CD4-positive, alpha-beta T cell treated with Interferon gamma for 1 hour (primary cell): Measurements from ENCODE around the gene KRTAP1-4.
"Not testable (repeated sequence)": the region's sequence is repeated elsewhere in the genome, so short reads cannot be mapped to it uniquely, and the experiment has no call there.

Experiments
- DNase-seq: peaks from one replicate; pipeline ENCODE4 v3.0.0-alpha.2; 2020

The KRTAP1-4 gene

DNA sequence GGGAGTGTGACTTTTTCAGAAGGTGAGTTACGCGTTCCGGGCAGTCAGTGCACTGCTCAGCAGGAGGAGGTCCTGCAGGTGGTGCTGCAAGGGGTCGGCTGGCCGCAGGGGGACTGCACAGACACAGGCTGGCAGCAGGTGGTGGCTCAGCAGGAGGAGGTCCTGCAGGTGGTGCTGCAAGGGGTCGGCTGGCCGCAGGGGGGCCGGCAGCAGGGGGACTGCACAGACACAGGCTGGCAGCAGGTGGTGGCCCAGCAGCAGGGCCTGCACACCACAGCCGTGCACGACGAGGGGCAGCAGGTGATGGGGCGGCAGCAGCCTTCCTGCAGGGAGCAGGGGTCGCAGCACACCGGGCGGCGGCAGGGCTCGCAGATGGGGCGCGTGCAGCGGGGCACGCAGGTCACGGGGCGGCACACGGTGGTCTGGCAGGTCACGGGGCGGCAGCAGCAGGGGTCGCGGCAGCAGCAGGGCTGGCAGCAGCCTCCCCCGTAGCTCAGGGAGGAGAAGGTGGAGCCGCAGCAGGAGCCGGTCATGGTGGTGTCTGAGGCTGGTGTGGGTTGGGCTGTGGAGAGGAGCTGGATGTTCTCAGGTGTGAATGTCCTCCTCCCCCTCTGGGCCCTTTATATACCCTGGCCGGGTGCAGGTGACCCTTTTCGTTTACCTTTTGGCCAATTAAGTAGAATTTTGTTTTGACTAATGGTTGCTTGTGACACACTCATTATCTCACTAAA lies 16.9 kb upstream of the KRTAP1-4 start, which contains the start of gene KRTAP2-1:
Gene KRTAP2-1, minus strand, starts transcription at position 582 of the 731 bp plus-strand sequence. Its CDS starts 49 bp downstream, at position 533.
- not testable (repeated sequence) for DNase-seq

DNA sequence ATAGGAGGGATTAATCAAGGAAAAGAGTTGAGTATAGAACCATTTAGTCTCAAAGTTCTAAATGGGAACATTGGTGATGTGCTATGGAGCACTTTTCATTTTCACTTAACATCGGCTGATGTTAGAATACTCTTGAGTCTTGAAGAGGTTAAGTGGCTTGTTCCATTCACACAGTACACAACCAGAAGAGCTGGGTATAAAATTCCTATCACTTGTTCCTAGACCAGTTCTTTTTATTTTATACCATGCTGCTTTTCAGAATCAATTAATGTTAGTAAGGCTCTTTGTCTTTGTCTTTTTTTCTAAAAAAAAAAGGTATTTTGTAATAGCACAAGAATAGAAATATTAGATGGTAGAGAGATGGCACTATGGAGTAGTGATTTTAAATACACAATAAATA lies 13.0 kb upstream of the KRTAP1-4 start:
- DNase-seq, result no peak

- DNase-seq, result not testable (repeated sequence)
Measured at GRCh38 chr17:41040783-41041571, 11.0 kb upstream of the KRTAP1-4 start, which contains the start of gene KRTAP1-1. Gene KRTAP1-1, minus strand, starts transcription at chr17:41041450. Its CDS starts 53 bp downstream, at chr17:41041397.

- DNase-seq, result no peak
Measured at GRCh38 chr17:41037853-41038350, 7.9 kb upstream of the KRTAP1-4 start.

- DNase-seq, result not testable (repeated sequence)
Measured at GRCh38 chr17:41034346-41034935, 4.4 kb upstream of the KRTAP1-4 start, which contains the start of gene KRTAP1-3. Gene KRTAP1-3, minus strand, starts transcription at chr17:41034874. Its CDS starts 53 bp downstream, at chr17:41034821.

GRCh38 chr17:41026715-41027471 lies 3.1 kb downstream of the KRTAP1-4 start, which contains the start of gene KRTAP1-5:
Gene KRTAP1-5, minus strand, starts transcription at chr17:41027208. Its CDS starts 53 bp downstream, at chr17:41027155.
- DNase-seq, result no peak

DNA sequence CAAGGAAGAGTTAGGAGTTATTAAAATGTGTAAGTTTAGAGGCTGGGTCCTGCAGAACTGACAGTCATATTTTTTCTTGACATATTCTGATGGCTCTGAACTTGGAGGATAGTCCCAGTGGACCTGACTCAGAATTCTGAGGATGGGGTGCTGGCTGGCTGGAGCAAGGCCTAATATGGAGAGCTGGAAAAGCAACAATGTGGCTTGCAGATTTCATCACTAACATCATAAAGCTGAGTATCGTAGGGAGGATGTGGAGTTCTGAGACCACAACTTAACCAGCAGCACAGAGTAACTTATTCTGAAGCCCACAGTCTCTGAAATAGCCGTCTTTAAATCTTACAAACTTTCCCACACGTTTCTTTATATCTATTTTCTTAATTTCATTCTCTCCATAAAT lies 5.3 kb downstream of the KRTAP1-4 start:
- DNase-seq, result no peak

GRCh38 chr17:41020336-41020735 lies 9.7 kb downstream of the KRTAP1-4 start:
- no peak for DNase-seq

DNA sequence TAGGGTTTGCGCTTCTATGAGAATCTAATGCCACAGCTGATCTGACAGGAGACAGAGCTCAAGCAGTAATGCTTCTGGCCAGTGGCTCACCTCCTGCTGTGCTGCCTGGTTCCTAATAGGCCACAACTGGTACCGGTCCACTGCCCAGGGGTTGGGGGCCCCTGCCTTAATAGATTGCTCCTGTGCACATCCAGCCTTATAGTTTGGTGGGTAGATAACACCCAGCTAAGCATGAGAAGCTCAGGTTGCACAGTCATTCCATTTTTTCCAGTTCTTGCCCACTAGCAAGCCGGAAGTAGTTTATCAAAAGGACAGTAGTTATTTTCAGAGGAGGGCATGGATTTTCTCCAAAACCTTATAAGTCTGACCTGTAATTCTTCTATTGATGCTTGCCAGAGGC lies 10.6 kb downstream of the KRTAP1-4 start:
- no peak for DNase-seq

GRCh38 chr17:41018541-41018940 lies 11.5 kb downstream of the KRTAP1-4 start:
- no peak for DNase-seq

DNA sequence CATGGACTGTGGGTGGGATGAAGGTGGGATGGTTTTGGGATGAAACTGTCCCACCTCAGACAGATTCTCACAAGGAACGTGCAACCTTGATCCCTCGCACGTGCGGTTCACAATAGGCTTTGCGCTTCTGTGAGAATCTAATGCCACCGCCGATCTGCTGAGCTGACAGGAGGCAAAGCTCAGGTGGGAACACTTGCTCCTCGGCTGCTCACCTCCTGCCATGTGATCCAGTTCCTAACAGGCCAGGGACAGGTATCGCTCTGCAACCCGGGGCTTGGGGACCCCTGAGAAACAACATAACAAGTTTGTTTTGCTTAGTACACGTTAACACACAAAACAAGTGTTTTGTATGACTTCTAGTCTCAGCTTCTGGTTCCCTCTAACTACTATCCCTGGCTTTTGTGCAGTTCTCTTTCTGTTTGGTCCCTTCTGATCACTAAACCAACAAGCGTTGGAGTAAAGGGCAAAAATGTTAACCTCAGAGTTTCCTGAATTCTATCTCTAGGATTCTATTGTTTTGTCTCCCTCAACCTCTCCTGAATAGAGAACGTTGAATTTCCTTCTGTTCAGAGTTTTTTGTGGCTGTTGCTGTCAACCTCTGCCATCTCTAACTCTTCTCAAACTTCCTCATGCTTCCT lies 13.3 kb downstream of the KRTAP1-4 start:
- no peak for DNase-seq

DNA sequence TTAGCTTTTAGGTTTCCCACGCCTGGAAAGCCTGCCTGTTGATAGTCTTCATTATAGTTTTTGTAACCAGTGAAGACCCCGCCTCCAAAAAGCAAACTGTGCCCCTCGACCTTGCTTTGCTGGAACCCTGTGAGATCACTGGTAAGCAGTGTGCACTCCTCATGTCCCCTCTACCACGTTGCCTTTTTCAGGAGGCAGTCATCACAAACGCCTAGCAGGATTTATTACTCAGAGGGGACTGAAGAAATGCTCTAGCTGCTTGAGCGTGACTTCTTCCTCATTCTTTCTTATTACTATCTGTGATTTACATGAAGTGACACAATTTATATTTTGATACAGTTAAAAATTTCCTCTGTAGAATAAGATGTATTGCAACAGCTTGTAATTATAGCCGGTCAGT lies 14.5 kb downstream of the KRTAP1-4 start:
- no peak for DNase-seq

DNA sequence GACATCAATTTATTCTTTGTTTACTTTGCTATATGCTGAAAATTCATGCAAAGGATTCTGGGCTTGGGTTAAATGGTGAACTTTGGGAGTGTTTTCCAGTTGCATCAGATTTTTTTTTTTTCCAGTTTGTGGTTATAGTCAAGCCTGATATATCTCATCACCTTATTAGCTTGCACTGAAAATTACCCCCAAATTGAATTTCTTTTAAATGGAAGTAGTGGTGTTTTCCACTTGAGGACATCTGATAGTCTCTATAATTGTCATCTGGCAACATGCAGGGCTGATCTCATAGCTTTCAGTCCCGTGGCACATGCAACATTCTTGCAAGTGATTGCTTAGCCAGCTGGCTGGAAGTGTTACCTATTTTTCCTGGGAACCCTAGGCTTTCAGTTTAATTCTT lies 16.4 kb downstream of the KRTAP1-4 start:
- no peak for DNase-seq

- DNase-seq, result no peak
Measured at GRCh38 chr17:41013181-41013580, 16.8 kb downstream of the KRTAP1-4 start.

DNA sequence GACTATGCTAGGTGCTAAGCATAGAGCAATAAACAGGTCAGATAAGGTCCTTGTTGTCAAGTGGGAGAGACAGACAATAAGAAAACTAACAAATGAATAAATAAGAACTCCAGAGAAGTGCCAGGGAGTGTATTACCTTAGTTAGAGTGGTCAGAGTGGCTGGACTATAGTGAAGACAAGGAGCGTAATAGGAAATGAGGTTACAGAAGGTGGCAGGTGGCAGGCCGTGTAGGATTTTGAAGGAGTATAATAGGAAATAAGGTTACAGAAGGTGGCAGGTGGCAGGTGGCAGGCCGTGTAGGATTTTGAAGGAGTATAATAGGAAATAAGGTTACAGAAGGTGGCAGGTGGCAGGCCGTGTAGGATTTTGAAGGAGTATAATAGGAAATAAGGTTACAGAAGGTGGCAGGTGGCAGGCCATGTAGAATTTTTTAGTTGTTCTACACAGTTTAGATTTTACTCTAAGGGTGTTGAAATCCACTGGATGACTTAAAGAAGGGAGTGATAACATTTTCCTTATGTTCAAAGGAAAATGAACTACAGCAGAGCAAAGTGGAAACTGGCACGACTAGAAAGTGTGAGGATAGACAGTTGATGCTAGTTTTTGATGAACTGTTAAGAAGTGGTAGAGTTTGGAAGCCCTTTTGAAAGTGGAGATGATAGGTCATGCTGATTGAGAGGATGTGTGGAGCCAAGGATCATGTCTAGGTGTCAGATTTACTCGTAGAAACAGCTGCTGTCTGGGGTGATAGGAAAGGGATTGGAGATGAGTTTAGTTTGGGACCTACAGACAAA lies 17.5 kb downstream of the KRTAP1-4 start:
- DNase-seq, result no peak

DNA sequence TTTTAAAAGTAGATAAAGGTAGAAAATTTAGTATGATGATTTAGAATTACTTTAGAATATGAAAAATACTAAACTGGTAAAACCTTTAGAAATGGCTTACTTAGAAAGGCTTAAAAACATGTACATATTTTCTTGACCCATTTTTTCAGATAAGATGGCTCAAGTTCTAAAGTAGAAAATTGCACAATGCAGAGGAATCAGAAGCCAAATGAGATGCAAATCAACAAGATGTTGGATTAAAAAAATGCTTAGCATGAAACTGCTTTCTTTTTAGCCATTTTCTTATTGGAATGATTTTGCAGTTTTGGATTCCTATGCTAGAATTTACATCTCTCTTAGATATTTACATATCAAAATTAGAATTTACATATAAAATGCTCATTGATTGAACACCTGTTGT lies 19.6 kb downstream of the KRTAP1-4 start:
- no peak for DNase-seq

DNA sequence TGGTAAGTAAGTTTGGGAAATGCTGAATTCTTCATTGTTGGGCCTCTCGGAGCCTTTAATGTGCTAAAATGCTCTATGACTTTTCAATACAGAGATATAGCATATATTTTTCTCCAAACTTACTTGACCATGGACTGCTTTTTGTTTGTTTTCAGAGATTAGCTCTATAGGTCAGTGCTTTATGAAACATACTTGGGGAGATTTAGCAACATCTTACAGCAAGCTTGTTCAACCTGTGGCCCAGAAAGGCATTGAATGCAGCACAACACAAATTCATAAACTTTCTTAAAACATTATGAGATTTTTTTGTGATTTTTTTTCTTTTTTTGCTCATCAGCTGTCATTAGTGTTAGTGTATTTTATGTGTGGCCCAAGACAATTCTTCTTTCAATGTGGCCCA lies 20.1 kb downstream of the KRTAP1-4 start:
- DNase-seq, result no peak

GRCh38 chr17:41009301-41009760 lies 20.7 kb downstream of the KRTAP1-4 start:
- DNase-seq, result no peak

GRCh38 chr17:41008811-41009210 lies 21.2 kb downstream of the KRTAP1-4 start, which contains the start of gene KRTAP3-1:
Gene KRTAP3-1, minus strand, starts transcription at chr17:41009128. Its CDS starts 54 bp downstream, at chr17:41009074.
- no peak for DNase-seq

GRCh38 chr17:41004397-41004796 lies 25.6 kb downstream of the KRTAP1-4 start:
- DNase-seq, result no peak

DNA sequence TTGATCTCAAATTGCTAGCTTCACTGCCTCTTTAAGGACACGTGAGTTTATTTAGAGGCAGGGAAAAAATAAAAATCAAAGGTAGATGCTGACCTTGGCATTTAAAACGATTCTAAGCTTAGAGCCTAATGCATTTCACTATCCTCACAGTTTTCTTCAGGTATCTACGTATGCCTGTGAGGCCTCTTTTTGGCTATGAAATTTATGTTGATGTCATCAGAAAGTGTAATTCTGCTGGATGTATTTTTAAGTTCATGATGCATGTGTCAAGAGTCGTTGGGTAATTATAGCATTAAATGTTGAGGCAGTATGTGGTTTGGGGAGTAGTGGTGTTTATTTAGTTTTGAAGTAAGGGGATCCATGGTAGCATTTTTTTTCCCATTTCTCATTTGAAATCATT lies 26.1 kb downstream of the KRTAP1-4 start:
- no peak for DNase-seq
